Caco-2 (cell line): ENCODE data around the gene LHPP. TPM values are rescaled to one million over a fixed set of nuclear protein-coding genes. Genes with fewer than 3 reads are reported as not detected.

ENCODE experiments used
- BruUV-seq: library from RNA; stranded (reverse); fragments of 400-500 nt; replicated peaks from 2 replicates; lab custom pipeline; 2021; lab: Mats Ljungman, UMichigan
- CTCF ChIA-PET: fragments of 300-600 bp; sonication (Branson Sonifier 250); formaldehyde crosslinking; loops from one replicate; lab custom pipeline; 2022; ENCODE audit warnings: antibody characterized with exemption; lab: Charles Lee
- POLR2A ChIA-PET: fragments of 300-600 bp; sonication (Branson Sonifier 250); formaldehyde crosslinking; loops from one replicate; lab custom pipeline; 2022; ENCODE audit warnings: antibody characterized with exemption; lab: Charles Lee
- DNase-seq, 2 experiments: peaks; one replicate each; pipeline versions ENCODE4 v3.0.0 to v3.0.0-alpha.2; 2020 to 2022
- H3K27me3 ChIP-seq: replicated peaks from 2 replicates; pipeline ENCODE4 v1.6.0; 2011; ENCODE audit warnings: low read length; ENCODE audit not compliant: control insufficient read depth, insufficient read depth
- H3K36me3 ChIP-seq: 2 replicates; pipeline ENCODE4 v1.5.1; 2011; ENCODE audit warnings: low read length; ENCODE audit not compliant: control insufficient read depth, insufficient read depth
- H3K4me1 ChIP-seq: fragments of 250-450 bp; sonication (Bioruptor Pico); 2 replicates; pipeline ENCODE4 v1.5.1; 2020; ENCODE audit warnings: mild to moderate bottlenecking
- H3K4me3 ChIP-seq: 2 replicates; pipeline ENCODE4 v1.5.1; 2011; ENCODE audit warnings: low read depth, mild to moderate bottlenecking, control low read depth, low read length
- H3K9me3 ChIP-seq: fragments of 250-450 bp; sonication (Bioruptor Pico); 2 replicates; pipeline ENCODE4 v1.5.1; 2020; ENCODE audit warnings: mild to moderate bottlenecking, moderate library complexity
- H3K27ac Mint-ChIP-seq: one replicate; pipeline ENCODE4 v1.8.0; 2022; ENCODE audit warnings: mixed read lengths; ENCODE audit not compliant: unreplicated experiment
- H3K27me3 Mint-ChIP-seq: one replicate; pipeline ENCODE4 v1.8.0; 2022; ENCODE audit warnings: mixed read lengths; ENCODE audit not compliant: insufficient read depth, unreplicated experiment
- H3K36me3 Mint-ChIP-seq: one replicate; pipeline ENCODE4 v1.8.0; 2022; ENCODE audit warnings: mild to moderate bottlenecking, mixed read lengths; ENCODE audit not compliant: insufficient read depth, unreplicated experiment
- H3K4me1 Mint-ChIP-seq: one replicate; pipeline ENCODE4 v1.8.0; 2022; ENCODE audit warnings: low read depth, mixed read lengths; ENCODE audit not compliant: unreplicated experiment
- H3K4me3 Mint-ChIP-seq: one replicate; pipeline ENCODE4 v1.8.0; 2022; ENCODE audit warnings: mild to moderate bottlenecking, moderate library complexity, mixed read lengths; ENCODE audit not compliant: unreplicated experiment
- H3K9me3 Mint-ChIP-seq: one replicate; pipeline ENCODE4 v1.8.0; 2022; ENCODE audit warnings: mixed read lengths; ENCODE audit not compliant: unreplicated experiment
- CTCF ChIP-seq, 2 experiments: fragments of 200-600 bp in 1 of 2; IDR thresholded peaks; 1 replicate in 1 of 2; 2 replicates in 1 of 2; pipeline versions ENCODE4 v1.5.1 to v1.8.0; 2011 to 2022; ENCODE audit warnings: antibody characterized with exemption in 1 of 2, control low read depth in 1 of 2, inconsistent platforms in 1 of 2, low read depth in 1 of 2, low read length in 1 of 2, mild to moderate bottlenecking in 1 of 2, moderate library complexity in 1 of 2; ENCODE audit not compliant: insufficient read depth in 1 of 2, severe bottlenecking in 1 of 2, unreplicated experiment in 1 of 2
- intact Hi-C: fragments of 100-400 bp; cut with micrococcal nuclease; formaldehyde crosslinking; loops from one replicate; pipeline ENCODE4 v1.10.0; 2022; ENCODE audit not compliant: unreplicated experiment
- total RNA-seq: library from RNA; stranded (reverse); gene quantifications from 2 replicates; pipeline ENCODE4 v1.2.3, GENCODE V29; 2022

The LHPP gene
- total RNA-seq, 1 experiment from 2014 or later = 15.9 TPM

DNA sequence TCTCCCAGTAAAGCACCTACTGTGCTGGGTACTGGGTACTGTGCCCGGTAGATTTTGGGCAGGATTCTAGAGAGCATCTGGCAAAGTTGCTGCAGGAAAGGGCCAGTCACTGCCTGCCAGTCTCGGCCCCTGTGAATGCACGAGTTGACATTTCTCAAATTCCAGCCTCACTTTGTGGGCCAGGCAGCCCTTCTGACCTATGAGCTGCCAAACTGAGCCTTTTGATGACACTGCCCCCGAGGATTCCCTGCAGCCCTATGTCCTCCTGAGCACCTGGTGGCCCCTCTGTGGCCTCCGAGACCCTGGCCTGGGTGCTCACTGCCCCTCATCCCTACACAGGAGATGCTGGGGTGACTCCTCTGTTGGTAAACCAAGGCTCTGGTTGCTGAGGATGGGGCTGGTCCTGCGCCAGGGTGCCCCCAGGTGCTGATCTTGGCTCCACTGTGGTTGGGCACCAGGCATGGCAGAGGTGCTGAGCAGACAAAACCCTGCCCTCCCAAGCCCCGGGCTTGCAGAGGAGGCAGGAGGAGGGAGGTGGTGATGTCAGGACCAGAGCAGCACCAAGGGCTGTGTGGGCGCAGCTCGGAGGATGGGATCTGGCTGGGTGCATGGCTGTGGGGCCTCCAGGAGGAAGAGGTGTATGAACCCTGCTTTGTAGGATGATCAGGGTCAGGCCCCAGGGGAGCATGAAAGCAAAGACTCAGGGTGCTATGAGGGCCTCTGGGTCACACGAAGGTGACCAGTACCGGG is 16.2 kb downstream of the LHPP start:
- Histone ChIP-seq H3K4me1 (peaks cover 38% of the 10 kb centered on the region), H3K27me3 (no peaks in the 10 kb centered on the region), H3K4me3 (no peak overlapping the region), H3K9me3 (no peaks in the 10 kb centered on the region), H3K36me3 (no peaks in the 10 kb centered on the region)
- H3K4me1 Mint-ChIP-seq = peaks cover 29% of the 10 kb centered on the region
- peaks cover 7% of the 10 kb centered on the region for H3K36me3 Mint-ChIP-seq
- TF ChIP-seq CTCF (IDR thresholded peaks at IDR 0.05; ENCODE audit: insufficient read depth in 1 of 2, low read depth in 1 of 2, low read length in 1 of 2, severe bottlenecking in 1 of 2, unreplicated experiment in 1 of 2) = no peak
- no peaks in the 10 kb centered on the region for H3K27me3 Mint-ChIP-seq
- no peaks in the 10 kb centered on the region for H3K9me3 Mint-ChIP-seq
- peak overlapping the region; percentile 27 for H3K4me3 Mint-ChIP-seq
- intact Hi-C loops = loop anchor here (2.0 kb wide), 1 partner anchor 25 kb away; no protein-coding TSS in a partner anchor
- ChIA-PET CTCF (interaction anchor here (0.7 to 1.0 kb wide), 2 partner anchors 16 to 89 kb away, joined by 3 read pairs; partner anchors contain the start of gene LHPP), POLR2A (no interaction called here)
- peak; percentile 61 to 62 for DNase-seq
- H3K27ac Mint-ChIP-seq = peak overlapping the region; percentile 48
- BruUV-seq = no TSS peak

DNA sequence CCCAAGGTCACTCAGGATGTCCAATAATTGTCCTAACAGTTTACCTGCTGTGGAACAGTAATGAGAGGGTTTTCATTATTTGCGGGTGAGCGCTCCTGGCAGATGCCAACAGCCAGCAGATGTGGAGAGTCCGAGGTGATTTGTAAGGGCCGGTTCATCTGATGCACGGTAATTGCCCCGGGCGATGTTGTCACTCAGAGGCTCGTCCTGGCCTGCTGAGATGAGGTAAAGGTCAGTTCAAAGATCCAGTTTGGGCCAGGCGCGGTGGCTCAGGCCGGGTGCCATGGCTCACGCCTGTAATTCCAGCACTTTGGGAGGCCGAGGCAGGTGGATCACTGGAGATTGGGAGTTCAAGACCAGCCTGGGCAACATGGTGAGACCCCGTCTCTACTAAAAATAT is 16.9 kb downstream of the LHPP start:
- no peak for TF ChIP-seq CTCF (IDR thresholded peaks at IDR 0.05; ENCODE audit: insufficient read depth in 1 of 2, low read depth in 1 of 2, low read length in 1 of 2, severe bottlenecking in 1 of 2, unreplicated experiment in 1 of 2)
- H3K4me1 ChIP-seq = peaks cover 38% of the 10 kb centered on the region
- Mint-ChIP-seq H3K4me1 (peaks cover 31% of the 10 kb centered on the region), H3K27ac (peak overlapping the region; percentile 32), H3K36me3 (peaks cover 7% of the 10 kb centered on the region), H3K9me3 (no peaks in the 10 kb centered on the region), H3K4me3 (no peak overlapping the region), H3K27me3 (no peaks in the 10 kb centered on the region)
- H3K36me3 ChIP-seq = no peaks in the 10 kb centered on the region
- POLR2A ChIA-PET = no interaction called here
- no peak overlapping the region for H3K4me3 ChIP-seq
- CTCF ChIA-PET = no interaction called here
- H3K9me3 ChIP-seq = no peaks in the 10 kb centered on the region
- no peaks in the 10 kb centered on the region for H3K27me3 ChIP-seq
- DNase-seq = no peak
- BruUV-seq = no TSS peak
- intact Hi-C loops = no loop called here

GRCh38 chr10:124480860-124481259 is 19.2 kb downstream of the LHPP start:
- BruUV-seq = no TSS peak
- TF ChIP-seq CTCF (IDR thresholded peaks at IDR 0.05; ENCODE audit: insufficient read depth in 1 of 2, low read depth in 1 of 2, low read length in 1 of 2, severe bottlenecking in 1 of 2, unreplicated experiment in 1 of 2) = no peak
- Mint-ChIP-seq H3K4me1 (peaks cover 29% of the 10 kb centered on the region), H3K27ac (no peak overlapping the region), H3K36me3 (peaks cover 20% of the 10 kb centered on the region), H3K27me3 (no peaks in the 10 kb centered on the region), H3K4me3 (no peak overlapping the region), H3K9me3 (peaks cover 5% of the 10 kb centered on the region)
- intact Hi-C loops = no loop called here
- ChIA-PET POLR2A (no interaction called here), CTCF (no interaction called here)
- no peak overlapping the region for H3K4me3 ChIP-seq
- H3K4me1 ChIP-seq = peaks cover 33% of the 10 kb centered on the region
- no peaks in the 10 kb centered on the region for H3K27me3 ChIP-seq
- no peak for DNase-seq
- no peaks in the 10 kb centered on the region for H3K9me3 ChIP-seq
- no peaks in the 10 kb centered on the region; the same call in 1 of the 2 replicates for H3K36me3 ChIP-seq
